HG02938 (cell line): ENCODE data around the gene CPAMD8.

ENCODE experiments used
- ATAC-seq: cut with Tn5 transposase; IDR thresholded peaks from one replicate; pipeline ENCODE4 v1.9.1; 2021; ENCODE audit warnings: mild to moderate bottlenecking, moderate library complexity; ENCODE audit not compliant: unreplicated experiment

The CPAMD8 gene

DNA sequence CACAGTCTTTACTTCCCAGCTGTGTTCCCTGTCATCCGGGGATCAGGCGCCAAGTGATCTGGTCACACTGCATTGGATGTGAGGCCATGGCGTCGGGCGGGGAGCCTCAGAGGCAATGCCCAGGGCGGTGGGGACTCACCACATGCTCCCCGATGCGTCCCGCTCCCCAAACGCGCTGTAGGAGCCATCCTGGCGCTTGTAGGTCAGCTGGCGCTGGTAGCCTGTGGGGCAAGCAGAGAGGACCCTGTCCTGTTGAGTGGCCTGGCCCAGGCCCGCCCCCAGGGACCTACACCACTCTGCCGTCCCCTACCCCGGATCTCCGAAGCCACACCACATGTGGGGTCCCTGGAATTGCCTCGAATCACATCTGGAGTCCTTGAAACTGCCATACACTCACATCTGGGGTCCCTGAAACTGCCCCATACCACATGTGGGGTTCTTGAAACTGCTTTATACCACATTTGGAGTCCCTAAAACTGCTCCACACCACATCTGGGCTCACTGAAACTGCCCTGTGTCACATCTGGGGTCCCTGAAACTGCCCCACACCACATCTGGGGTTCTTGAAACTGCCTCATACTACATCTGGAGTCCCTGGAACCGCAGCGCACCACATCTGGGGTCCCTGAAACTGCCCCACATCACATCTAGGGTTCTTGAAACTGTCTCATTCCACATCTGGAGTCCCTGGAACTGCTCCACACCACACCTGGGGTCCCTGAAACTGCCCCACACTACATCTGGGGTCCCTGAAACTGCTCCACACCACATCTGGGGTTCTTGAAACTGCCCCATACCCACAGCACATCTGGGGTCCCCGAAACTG, 104.6 kb downstream of the CPAMD8 start:
- ATAC-seq = no peak

DNA sequence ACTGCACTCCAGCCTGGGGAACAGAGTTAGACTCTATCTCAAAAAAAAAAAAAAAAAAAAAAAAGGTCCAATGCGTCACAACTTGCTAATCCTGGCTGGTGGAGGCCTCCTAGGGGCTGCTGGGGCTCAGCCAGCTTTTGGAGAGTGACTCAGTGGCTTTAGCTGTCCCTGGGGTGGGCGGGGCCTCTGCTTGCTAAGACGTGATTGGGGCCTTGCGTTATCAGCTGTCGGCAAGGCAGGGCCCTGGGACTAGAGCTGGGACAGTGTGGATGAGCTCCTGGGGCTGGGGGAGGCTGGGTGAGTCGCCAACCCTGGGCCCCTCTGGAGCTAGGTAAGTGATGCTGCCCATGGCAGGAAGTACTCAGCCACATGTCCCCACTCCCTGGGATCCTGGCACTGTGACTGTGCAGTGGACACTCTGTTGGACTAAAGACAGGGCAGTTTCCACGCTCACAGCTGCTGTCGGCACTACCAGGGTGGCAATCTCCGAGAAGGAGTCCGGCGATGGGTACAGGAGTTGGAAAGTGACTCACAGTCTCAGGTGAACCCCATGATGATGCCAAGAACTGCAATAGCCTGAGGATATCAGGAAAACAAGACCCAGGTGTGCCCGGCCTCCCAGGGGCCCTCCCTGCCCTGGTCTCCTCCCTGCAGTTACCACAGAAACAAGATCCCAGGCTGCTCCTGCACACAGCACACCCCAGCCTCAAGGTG, 105.6 kb downstream of the CPAMD8 start:
- no peak for ATAC-seq

- ATAC-seq = no peak
Observed at GRCh38 chr19:16919496-16919895, 107.1 kb downstream of the CPAMD8 start.

DNA sequence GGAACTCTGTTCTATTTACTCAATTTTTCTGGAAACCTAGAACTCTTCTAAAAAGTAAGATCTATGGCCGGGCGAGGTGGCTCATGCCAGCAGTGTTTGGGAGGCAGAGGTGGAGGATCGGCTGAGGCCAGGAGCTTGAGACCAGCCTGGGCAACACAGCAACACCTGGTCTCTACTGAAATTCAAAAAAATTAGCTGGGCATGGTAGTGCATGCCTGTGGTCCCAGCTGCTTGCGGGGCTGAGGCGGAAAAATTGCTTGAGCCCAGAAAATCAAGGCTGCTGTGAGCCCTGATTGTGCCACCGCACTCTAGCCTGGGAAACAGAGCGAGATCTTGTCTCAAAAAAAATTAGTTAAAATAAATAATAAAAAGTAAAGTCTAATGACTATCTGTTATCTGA, 109.2 kb downstream of the CPAMD8 start:
- no peak for ATAC-seq

GRCh38 chr19:16915734-16916133, 110.9 kb downstream of the CPAMD8 start:
- no peak for ATAC-seq

DNA sequence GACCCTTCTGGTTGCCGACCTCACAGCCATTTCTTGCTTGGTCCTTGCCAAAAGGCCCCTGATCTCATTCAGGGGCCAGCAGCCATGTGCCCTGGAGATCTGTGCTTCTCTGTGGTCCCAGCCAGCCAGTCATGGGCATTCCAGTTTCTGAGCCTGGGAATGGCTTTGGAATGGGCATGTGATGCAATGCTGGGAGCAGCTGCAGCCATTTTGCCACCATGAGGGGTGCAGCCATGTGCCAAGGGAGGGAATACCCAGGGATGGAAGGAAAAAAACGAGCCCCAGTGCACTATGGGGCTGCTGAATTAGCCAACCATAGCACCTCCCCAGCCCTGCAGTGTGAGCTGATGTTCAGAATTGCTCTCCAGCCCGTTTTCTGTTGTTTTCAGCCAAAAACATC, 111.5 kb downstream of the CPAMD8 start:
- no peak for ATAC-seq

DNA sequence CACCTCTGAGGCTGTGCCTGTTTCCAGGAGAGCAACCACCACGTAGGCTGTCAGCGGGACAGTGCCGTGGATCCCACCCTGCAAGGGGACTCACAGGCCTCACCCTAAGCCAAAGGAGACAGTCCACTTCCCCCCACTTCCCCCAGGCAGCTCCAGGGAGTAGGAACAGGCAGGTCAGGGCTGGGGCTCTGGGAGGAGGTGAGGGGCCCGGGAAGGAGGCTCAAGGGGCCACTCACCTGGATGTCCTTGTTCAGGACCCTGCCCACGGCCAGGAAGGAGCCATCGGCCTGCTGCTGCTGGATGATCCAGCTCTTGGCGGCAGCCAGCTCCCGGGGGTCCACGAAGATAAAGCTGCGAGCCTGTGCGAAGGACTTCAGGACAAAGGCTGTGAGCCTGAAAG, 112.2 kb downstream of the CPAMD8 start:
- no peak for ATAC-seq

DNA sequence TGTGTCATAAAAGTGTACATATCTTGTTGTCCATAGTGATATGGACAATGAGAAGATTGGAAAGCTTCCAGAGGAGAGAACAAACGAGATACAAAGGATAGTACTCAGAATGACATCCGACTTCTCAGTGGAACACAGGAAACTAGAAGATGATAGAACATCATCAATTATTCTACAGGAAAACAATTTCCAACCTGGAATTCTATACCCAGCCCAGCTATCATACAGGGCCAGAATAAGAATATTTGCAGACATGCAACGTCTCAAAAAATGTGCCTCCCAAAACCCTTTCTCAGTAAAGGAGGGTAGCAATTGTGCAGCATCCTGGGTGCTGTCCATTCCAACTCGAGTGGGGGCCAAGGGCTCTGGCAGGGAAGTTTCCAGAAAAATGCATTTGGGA, 113.8 kb downstream of the CPAMD8 start:
- no peak for ATAC-seq

GRCh38 chr19:16911046-16911445, 115.6 kb downstream of the CPAMD8 start:
- no peak for ATAC-seq

GRCh38 chr19:16908759-16909158, 117.9 kb downstream of the CPAMD8 start:
- ATAC-seq = no peak

- ATAC-seq = no peak
Observed at GRCh38 chr19:16904599-16904998, 122.0 kb downstream of the CPAMD8 start.

GRCh38 chr19:16903347-16903746, 123.3 kb downstream of the CPAMD8 start:
- no peak for ATAC-seq

- ATAC-seq = no peak
Observed at GRCh38 chr19:16902545-16902944, 124.1 kb downstream of the CPAMD8 start.

GRCh38 chr19:16901491-16902175, 125.0 kb downstream of the CPAMD8 start:
- ATAC-seq = no peak

DNA sequence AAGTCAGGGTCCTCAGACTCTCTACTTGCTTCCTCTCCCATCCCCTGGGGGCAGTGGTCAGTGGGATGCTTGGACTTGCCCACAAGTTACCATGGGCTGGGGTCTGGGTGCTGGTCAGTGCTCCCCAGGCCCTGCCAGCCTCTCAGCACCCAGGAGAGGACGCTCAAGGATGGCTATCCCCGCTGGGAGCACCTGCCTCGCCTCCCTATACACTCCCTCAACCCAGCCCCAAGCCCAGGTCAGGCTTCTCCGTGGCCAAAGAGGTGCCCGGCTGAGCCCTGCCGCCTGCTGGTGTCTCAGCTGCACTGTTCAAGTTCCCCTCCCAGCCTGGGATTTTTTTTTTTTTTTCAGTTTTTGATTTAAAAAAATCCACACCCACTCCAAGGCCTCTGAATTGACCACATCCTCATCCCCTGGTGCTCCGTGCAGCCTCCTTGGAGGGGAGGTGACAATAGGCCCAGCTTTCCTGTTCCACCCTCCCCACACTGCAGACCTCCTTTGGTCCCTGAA, 127.0 kb downstream of the CPAMD8 start:
- no peak for ATAC-seq

GRCh38 chr19:16898361-16899015, 128.1 kb downstream of the CPAMD8 start:
- no peak for ATAC-seq

DNA sequence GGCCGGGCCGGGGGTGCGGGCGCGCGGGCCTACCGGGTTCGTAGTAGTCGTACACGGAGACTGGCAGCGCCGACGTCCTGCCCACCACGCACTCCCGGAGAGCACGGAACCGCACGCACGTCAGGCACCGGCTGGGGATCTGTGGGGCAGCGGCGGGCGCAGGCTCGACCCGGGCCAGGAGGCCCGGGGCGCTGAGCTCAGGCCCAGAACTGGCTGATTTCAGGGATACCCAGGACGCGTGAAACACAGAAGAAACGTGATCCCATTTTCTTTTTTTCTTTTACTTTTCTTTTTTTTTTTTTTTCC, 128.8 kb downstream of the CPAMD8 start:
- ATAC-seq = no peak

DNA sequence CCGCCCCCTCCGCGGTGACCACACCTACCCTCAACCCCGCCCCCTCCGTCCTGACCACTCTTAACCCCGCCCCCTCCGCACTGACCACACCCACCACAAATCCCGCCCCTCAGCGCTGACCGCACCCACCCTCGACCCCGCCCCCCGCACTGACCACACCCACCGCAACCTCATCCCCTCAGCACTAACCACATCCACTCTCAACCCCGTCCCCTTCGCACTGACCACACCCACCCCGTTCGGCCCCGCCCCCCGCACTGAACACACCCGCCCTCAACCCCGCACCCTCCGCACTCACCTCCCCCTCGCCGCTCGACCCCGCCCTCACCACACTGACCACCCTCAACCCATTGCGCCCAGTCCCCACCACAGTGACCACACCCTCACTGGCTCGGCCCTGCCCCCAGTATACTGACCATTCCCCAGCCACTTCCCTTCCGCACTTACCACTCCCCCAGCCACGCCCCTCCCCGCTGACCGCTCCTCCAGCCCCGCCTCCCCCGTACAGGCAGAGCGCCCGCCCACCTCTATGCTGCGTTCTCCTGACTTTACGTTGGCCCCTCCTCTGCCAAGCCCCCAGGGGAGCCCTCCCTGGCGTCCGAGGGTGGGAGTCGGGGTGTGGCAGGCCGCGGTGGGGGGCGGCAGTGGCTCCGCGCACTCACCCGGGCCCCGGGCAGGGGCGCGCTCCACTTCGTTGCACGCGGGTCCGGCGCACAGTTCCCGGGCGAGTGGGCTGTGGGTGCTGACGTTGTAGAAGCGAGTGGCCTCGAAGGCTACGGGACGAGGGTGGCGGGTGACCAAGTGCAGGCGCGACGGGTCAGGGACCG, 129.4 kb downstream of the CPAMD8 start:
- peak; percentile 37 for ATAC-seq

DNA sequence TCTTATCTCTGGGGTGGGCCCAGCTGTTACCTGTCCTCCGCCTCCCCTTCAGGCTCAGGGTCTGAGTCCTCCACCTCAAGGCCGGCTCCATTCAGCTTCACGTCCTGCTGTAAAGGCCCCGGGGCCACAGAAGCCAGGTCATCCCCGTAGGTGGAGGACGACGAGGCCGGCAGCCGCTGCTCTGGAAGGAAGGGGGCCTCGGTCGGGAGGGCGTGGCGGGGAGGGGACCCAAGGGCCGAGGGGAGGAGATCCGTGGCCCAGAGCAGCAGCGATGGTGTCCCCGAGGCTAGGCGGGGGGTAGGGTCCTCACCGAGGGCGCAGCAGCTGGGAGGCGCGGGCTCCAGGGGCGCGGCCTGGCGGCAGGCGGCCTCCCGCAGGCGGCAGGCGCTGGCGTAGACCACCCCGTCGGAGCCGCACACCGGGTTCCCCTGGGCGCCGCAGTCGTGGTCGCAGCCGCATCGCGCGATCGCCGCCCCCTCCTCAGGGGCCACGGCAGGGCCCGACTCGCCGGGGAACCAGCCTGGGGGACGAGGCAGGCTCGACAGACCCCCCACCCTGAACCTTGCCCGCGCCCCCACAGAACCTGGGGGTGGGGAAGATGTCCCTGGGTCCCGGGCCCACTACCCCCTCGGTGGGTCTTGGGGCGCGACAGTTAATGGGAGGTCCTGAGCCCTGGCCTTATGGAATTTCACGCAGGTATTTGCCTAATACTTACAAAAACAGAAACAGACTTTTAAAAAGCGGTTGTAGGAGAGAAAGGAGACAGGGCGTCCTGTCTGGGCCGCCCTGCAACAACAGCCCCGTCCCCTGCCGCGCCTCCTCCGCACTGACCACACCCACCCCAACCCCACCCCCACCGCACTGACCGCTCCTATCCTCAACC, 130.2 kb downstream of the CPAMD8 start:
- ATAC-seq = peak; percentile 20
